ENCODE measurements around the gene KCNG1.
A peak's percentile ranks its signal among the peaks of the same experiment; 100 is the strongest.

Gene KCNG1, protein sequence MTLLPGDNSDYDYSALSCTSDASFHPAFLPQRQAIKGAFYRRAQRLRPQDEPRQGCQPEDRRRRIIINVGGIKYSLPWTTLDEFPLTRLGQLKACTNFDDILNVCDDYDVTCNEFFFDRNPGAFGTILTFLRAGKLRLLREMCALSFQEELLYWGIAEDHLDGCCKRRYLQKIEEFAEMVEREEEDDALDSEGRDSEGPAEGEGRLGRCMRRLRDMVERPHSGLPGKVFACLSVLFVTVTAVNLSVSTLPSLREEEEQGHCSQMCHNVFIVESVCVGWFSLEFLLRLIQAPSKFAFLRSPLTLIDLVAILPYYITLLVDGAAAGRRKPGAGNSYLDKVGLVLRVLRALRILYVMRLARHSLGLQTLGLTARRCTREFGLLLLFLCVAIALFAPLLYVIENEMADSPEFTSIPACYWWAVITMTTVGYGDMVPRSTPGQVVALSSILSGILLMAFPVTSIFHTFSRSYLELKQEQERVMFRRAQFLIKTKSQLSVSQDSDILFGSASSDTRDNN

DNA sequence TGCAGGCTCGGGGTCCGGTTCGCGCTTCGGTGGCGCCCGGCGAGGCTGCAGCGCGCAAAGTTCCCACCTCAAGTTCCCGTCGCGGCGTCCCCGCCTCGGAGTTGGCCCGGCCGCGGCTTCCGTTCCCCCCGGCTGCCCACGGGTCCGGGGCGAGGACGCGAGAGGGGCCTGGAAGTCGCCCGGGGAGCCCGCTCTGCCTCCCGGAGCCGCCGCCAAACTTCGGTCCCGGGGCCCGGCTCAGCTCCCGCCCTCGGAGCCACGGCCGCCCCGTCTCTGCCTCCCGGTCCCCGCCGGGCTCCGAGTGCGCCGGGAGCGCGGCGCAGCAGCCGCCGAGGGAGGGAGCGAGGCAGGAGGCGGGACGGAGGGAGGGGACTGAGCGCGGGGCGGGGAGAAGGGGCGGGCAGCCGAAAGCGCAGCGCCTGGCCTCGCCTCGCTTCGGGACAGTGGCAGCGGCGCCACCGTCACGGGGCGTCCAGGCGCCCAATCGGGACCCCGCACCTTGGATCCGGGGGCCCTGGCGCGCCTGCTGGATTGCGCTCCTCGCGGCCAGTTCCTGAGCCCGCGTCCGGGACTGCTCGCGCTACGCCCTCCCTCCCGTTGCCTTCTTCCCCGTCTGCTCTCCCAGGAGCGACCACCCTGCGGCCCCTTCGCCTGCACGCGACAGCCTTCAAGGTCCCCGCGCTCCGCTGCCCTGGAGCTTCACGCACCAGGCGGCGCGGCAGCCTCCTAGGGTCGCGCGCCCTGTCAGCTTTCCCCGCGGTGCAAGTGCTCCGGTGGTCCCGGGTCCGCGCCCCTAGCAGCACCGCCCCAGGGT, at the start of gene KCNG1:
KCNG1 (minus strand) TSS at position 305 of the 814 bp plus-strand sequence. CDS start 12,769 bp downstream, outside the sequence.
- H3K4me3 ChIP-seq (replicated peaks; ENCODE audit: low read depth, low read length), result peak within 1 kb of the TSS; percentile 58

DNA sequence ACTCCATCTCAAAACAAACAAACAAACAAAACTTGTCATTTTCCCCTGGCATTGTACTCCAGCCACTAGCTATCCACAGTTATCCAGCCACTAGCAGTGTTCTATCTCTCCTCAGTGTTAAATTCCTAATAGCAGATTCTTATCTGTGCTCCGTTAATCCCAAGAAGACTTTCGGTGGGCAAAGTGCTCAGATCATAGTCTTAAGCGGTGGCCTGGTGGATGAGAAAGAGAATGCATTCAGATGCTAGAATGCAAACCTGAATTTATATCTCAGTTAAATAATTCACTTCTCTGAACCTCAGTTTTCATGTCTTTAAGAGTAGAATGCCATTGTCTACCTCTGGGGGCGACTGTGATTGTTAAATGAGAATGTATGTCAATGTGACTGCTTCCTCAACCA, 47.7 kb upstream of the KCNG1 start:
- no peak overlapping the region for H3K4me3 ChIP-seq (replicated peaks; ENCODE audit: low read depth, low read length)
- TF ChIP-seq, protein P1, sequence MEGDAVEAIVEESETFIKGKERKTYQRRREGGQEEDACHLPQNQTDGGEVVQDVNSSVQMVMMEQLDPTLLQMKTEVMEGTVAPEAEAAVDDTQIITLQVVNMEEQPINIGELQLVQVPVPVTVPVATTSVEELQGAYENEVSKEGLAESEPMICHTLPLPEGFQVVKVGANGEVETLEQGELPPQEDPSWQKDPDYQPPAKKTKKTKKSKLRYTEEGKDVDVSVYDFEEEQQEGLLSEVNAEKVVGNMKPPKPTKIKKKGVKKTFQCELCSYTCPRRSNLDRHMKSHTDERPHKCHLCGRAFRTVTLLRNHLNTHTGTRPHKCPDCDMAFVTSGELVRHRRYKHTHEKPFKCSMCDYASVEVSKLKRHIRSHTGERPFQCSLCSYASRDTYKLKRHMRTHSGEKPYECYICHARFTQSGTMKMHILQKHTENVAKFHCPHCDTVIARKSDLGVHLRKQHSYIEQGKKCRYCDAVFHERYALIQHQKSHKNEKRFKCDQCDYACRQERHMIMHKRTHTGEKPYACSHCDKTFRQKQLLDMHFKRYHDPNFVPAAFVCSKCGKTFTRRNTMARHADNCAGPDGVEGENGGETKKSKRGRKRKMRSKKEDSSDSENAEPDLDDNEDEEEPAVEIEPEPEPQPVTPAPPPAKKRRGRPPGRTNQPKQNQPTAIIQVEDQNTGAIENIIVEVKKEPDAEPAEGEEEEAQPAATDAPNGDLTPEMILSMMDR (IDR thresholded peaks at IDR 0.05; ENCODE audit: low read length, missing control alignments), result no peak
- no peak for DNase-seq (ENCODE audit: low read depth)

More for the DNA sequence above, at the start of gene KCNG1:
- DNase-seq (ENCODE audit: low read depth), result peak; percentile 69
- TF ChIP-seq, protein P1 (IDR thresholded peaks at IDR 0.05; ENCODE audit: low read length, missing control alignments), result no peak

DNA sequence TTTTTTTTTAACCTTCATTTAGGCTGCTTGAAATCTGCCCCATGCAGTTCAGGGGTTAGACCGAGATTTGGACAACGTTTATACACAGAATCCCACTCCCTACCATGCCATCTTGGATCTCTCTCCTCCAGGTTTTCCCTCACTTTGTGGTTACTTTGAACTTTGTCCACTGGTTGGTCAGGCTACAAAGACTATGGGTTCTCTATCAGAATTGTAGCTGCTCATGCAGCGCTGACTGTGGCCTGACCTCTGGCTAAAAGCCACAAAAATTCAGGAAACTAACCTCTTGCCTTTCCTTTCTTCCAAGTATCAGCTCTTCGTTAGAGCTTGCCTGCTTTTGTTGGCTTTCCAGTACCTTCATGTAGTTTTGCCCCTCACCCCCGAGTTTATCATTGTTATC, 44.9 kb upstream of the KCNG1 start:
- TF ChIP-seq, protein P1 (IDR thresholded peaks at IDR 0.05; ENCODE audit: low read length, missing control alignments), result no peak
- no peak for DNase-seq (ENCODE audit: low read depth)
- no peak overlapping the region for H3K4me3 ChIP-seq (replicated peaks; ENCODE audit: low read depth, low read length)

DNA sequence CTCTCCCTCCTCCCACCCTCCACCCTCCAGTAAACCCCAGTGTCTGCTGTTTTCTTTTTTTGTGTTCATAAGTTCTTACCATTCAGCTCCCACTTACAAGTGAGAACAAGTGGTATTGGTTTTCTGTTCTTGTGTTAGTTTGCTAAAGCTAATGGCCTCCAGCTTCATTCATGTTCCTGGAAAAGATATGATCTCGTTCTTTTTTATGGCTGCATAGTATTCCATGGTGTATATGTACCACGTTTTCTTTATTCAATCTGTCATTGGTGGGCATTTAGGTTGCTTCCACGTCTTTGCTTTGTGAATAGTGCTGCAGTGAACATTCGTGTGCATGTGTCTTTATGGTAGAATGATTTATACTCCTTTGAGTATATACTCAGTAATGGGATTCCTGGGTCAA, 42.7 kb upstream of the KCNG1 start:
- TF ChIP-seq, protein P1 (IDR thresholded peaks at IDR 0.05; ENCODE audit: low read length, missing control alignments), result no peak
- no peak overlapping the region for H3K4me3 ChIP-seq (replicated peaks; ENCODE audit: low read depth, low read length)
- DNase-seq (ENCODE audit: low read depth), result no peak

DNA sequence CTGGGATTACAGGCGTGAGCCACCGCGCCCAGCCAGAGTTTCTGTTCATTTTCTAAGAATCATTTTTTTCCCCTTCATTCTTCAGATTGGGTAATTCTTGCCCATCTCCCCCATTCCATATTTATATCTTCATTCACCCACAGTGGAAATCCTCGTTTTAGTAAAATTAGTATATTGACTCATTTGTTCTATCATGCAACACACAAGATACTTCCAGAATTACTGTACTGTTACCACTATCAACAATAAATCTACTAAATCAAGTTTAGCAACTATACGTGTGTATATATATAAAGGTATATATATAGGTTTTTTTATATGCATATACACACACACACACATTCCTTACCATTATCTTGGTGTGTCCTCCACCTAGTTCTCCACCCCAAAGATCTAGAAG, 41.2 kb upstream of the KCNG1 start:
- no peak for DNase-seq (ENCODE audit: low read depth)
- no peak overlapping the region for H3K4me3 ChIP-seq (replicated peaks; ENCODE audit: low read depth, low read length)
- TF ChIP-seq, protein P1 (IDR thresholded peaks at IDR 0.05; ENCODE audit: low read length, missing control alignments), result no peak

DNA sequence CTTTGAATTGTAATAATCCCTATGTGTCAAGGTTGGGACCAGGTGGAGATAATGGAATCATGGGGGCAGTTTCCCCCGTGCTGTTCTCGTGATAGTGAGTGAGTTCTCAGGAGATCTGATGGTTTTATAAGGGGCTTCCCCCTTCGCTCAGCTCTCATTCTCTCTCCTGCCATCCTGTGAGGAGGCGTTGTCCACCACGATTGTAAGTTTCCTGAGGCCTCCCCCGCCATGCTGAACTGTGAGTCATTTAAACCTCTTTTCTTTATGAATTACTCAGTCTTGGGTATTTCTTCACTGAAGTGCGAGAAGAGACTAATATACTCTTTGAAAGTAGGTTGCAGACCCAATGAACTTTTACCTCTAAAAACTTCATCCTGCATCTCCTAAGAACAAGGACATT, 39.2 kb upstream of the KCNG1 start:
- TF ChIP-seq, protein P1 (IDR thresholded peaks at IDR 0.05; ENCODE audit: low read length, missing control alignments), result no peak
- no peak overlapping the region for H3K4me3 ChIP-seq (replicated peaks; ENCODE audit: low read depth, low read length)
- DNase-seq (ENCODE audit: low read depth), result peak; percentile 8
